ENCODE data around the gene MYO1D.

Gene MYO1D

DNA sequence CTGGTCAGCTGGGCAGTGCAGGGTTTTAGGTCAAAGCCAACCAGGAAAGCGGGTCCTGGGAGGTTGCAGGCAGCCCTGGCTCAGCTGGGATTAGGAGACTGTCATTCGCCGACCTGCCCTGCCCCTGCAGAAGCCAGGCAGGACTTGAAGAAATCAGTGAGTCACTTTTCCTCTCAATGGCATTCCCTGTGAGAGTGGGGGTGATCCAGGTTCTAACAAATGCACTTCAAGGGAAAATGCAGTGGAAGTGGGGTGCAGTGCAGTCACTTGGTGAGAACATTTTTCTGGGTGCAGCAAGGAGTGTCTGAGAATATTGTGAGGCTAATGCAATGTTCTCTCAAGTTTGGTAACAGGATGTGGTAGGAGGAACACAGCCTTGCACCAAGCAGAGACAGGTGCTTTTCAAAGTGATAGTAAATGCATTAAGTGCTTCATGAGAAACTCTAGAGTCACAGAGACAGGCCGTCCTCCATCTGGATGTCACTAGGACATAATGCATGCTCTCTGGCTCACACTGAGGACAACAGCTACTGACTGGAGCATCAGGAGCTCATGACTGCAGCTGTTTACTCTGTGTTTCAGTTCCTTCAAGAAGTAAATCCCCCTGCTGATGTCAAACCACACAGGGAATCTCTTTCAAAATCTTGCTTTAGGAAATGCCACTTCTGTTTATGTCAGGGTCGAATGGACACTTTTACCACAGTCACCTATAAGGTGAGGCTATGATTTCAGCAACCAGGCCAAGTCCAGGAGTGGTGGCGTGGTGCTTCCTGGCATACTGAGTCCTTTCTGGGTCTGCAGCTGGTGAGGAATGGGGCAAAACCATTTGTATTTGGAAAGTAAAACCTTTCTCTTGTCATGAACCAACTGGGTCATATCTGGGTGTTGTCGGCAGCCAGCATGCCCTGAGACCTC, 373.4 kb downstream of the MYO1D start:
- TF ChIP-seq ZNF8 (CRISPR knock-in tag; IDR thresholded peaks at IDR 0.05): no peak
- TF ChIP-seq, protein P1, sequence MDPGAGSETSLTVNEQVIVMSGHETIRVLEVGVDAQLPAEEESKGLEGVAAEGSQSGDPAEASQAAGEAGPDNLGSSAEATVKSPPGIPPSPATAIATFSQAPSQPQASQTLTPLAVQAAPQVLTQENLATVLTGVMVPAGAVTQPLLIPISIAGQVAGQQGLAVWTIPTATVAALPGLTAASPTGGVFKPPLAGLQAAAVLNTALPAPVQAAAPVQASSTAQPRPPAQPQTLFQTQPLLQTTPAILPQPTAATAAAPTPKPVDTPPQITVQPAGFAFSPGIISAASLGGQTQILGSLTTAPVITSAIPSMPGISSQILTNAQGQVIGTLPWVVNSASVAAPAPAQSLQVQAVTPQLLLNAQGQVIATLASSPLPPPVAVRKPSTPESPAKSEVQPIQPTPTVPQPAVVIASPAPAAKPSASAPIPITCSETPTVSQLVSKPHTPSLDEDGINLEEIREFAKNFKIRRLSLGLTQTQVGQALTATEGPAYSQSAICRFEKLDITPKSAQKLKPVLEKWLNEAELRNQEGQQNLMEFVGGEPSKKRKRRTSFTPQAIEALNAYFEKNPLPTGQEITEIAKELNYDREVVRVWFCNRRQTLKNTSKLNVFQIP (CRISPR knock-in tag; IDR thresholded peaks at IDR 0.05; ENCODE audit: borderline replicate concordance, low read depth): no peak
- TF ChIP-seq ZC3H10 (CRISPR knock-in tag; IDR thresholded peaks at IDR 0.05): no peak
- TF ChIP-seq ZFP3 (CRISPR knock-in tag; IDR thresholded peaks at IDR 0.05): no peak
- TF ChIP-seq RARB (CRISPR knock-in tag; IDR thresholded peaks at IDR 0.05): no peak
- TF ChIP-seq CSDC2 (CRISPR knock-in tag; IDR thresholded peaks at IDR 0.05): no peak
- no peak for TF ChIP-seq ESRRG (CRISPR knock-in tag; IDR thresholded peaks at IDR 0.05)
- no peak for TF ChIP-seq ZNF70 (CRISPR knock-in tag; IDR thresholded peaks at IDR 0.05)
- no peak for TF ChIP-seq ZFP30 (CRISPR knock-in tag; IDR thresholded peaks at IDR 0.05)
- TF ChIP-seq, protein P2, sequence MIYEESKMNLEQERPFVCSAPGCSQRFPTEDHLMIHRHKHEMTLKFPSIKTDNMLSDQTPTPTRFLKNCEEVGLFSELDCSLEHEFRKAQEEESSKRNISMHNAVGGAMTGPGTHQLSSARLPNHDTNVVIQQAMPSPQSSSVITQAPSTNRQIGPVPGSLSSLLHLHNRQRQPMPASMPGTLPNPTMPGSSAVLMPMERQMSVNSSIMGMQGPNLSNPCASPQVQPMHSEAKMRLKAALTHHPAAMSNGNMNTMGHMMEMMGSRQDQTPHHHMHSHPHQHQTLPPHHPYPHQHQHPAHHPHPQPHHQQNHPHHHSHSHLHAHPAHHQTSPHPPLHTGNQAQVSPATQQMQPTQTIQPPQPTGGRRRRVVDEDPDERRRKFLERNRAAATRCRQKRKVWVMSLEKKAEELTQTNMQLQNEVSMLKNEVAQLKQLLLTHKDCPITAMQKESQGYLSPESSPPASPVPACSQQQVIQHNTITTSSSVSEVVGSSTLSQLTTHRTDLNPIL (CRISPR knock-in tag; IDR thresholded peaks at IDR 0.05; ENCODE audit: low read depth): no peak
- no peak for TF ChIP-seq ZNF565 (CRISPR knock-in tag; conservative IDR thresholded peaks at IDR 0.05; ENCODE audit: low read depth)
- ATAC-seq: peak; percentile 61

DNA sequence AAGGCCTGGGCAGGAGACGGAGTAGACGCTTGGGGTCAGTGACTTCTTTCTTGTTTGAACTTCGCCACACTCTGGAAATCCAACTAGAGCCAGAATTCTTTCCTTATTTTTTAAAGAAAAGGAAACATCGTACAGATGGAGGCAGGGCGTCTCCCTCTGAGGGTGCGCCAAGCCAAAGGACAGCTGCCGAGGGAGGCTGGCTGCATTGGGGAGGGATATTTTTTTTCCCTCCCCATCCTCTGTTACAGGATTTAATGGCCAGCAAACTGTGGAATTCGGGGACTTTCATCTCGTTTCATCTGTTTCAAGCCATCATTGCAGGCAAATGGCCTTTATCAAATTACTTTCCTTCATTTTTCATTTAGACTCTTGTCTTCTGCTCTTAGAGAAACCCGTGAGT, 374.2 kb downstream of the MYO1D start:
- no peak for ATAC-seq
- no peak for TF ChIP-seq TCF4 (CRISPR knock-in tag; IDR thresholded peaks at IDR 0.05; ENCODE audit: borderline replicate concordance)
- no peak for TF ChIP-seq SNAI2 (CRISPR knock-in tag; IDR thresholded peaks at IDR 0.05)
- no peak for TF ChIP-seq ZNF565 (CRISPR knock-in tag; conservative IDR thresholded peaks at IDR 0.05; ENCODE audit: low read depth)
- TF ChIP-seq, protein P1 (CRISPR knock-in tag; IDR thresholded peaks at IDR 0.05; ENCODE audit: borderline replicate concordance, low read depth): no peak
- TF ChIP-seq ZFP30 (CRISPR knock-in tag; IDR thresholded peaks at IDR 0.05): no peak
- TF ChIP-seq RARB (CRISPR knock-in tag; IDR thresholded peaks at IDR 0.05): no peak
- no peak for TF ChIP-seq CSDC2 (CRISPR knock-in tag; IDR thresholded peaks at IDR 0.05)
- TF ChIP-seq, protein P2 (CRISPR knock-in tag; IDR thresholded peaks at IDR 0.05; ENCODE audit: low read depth): no peak
- no peak for TF ChIP-seq OSR1 (CRISPR knock-in tag; IDR thresholded peaks at IDR 0.05)
- no peak for TF ChIP-seq TOX (CRISPR knock-in tag; IDR thresholded peaks at IDR 0.05; ENCODE audit: borderline replicate concordance)
- no peak for TF ChIP-seq ESRRG (CRISPR knock-in tag; IDR thresholded peaks at IDR 0.05)
- no peak for TF ChIP-seq BACH2 (CRISPR knock-in tag; IDR thresholded peaks at IDR 0.05; ENCODE audit: borderline replicate concordance)
- no peak for TF ChIP-seq ZNF8 (CRISPR knock-in tag; IDR thresholded peaks at IDR 0.05)
- TF ChIP-seq, protein P3, sequence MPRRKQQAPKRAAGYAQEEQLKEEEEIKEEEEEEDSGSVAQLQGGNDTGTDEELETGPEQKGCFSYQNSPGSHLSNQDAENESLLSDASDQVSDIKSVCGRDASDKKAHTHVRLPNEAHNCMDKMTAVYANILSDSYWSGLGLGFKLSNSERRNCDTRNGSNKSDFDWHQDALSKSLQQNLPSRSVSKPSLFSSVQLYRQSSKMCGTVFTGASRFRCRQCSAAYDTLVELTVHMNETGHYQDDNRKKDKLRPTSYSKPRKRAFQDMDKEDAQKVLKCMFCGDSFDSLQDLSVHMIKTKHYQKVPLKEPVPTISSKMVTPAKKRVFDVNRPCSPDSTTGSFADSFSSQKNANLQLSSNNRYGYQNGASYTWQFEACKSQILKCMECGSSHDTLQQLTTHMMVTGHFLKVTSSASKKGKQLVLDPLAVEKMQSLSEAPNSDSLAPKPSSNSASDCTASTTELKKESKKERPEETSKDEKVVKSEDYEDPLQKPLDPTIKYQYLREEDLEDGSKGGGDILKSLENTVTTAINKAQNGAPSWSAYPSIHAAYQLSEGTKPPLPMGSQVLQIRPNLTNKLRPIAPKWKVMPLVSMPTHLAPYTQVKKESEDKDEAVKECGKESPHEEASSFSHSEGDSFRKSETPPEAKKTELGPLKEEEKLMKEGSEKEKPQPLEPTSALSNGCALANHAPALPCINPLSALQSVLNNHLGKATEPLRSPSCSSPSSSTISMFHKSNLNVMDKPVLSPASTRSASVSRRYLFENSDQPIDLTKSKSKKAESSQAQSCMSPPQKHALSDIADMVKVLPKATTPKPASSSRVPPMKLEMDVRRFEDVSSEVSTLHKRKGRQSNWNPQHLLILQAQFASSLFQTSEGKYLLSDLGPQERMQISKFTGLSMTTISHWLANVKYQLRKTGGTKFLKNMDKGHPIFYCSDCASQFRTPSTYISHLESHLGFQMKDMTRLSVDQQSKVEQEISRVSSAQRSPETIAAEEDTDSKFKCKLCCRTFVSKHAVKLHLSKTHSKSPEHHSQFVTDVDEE (CRISPR knock-in tag; IDR thresholded peaks at IDR 0.05): no peak

DNA sequence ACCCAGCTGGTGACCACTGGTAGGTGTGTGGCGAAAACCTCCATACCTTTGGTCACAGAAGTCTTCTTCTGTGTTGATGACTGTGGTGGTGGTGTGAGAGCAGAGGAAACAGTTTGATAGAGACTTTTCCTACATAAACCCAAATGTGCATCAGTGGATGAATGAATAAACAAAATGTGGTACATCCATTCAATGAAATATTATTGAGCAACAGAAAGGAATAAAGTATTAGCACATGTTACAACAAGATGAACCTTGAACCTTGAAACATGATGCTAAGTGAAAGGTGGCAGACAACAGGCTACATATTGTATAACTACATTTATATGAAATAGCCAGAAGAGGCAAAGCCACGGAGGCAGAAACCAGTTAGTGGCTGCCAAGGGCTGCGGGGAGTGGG, 374.9 kb downstream of the MYO1D start:
- ATAC-seq: no peak

DNA sequence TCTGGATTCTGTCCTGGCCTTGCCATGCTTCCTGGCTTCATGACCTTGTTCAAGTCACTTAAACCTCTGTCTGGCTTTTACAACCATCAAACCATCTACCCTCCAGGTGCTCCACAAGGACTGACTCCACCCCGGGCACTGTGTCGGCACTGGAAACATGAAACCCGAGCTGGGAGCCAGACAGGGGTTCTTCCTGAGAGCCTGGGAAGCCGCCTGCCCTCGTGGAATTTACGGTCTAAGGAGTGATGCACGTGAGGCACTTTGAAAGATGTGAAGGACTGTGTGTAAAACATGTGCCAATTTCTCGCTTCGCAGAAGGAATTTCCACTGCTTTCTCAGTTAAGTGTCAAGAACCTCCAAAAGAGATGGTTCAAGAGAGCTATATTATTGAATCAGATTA, 378.5 kb downstream of the MYO1D start:
- TF ChIP-seq BACH2 (CRISPR knock-in tag; IDR thresholded peaks at IDR 0.05; ENCODE audit: borderline replicate concordance) (no peak), GLIS3 (CRISPR knock-in tag; IDR thresholded peaks at IDR 0.05) (no peak), ARNTL (CRISPR knock-in tag; IDR thresholded peaks at IDR 0.05; ENCODE audit: borderline replicate concordance, low read depth) (no peak)
- TF ChIP-seq, protein P4, sequence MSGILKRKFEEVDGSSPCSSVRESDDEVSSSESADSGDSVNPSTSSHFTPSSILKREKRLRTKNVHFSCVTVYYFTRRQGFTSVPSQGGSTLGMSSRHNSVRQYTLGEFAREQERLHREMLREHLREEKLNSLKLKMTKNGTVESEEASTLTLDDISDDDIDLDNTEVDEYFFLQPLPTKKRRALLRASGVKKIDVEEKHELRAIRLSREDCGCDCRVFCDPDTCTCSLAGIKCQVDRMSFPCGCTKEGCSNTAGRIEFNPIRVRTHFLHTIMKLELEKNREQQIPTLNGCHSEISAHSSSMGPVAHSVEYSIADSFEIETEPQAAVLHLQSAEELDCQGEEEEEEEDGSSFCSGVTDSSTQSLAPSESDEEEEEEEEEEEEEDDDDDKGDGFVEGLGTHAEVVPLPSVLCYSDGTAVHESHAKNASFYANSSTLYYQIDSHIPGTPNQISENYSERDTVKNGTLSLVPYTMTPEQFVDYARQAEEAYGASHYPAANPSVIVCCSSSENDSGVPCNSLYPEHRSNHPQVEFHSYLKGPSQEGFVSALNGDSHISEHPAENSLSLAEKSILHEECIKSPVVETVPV (CRISPR knock-in tag; IDR thresholded peaks at IDR 0.05): no peak
- no peak for ATAC-seq

More for the DNA sequence above, 374.9 kb downstream of the MYO1D start:
- TF ChIP-seq ZNF8 (CRISPR knock-in tag; IDR thresholded peaks at IDR 0.05) (peak; percentile 80), TOX (CRISPR knock-in tag; IDR thresholded peaks at IDR 0.05; ENCODE audit: borderline replicate concordance) (no peak)
